GM12878 (cell line): ENCODE measurements around the gene OR2G2. TPM values are rescaled to one million over a fixed set of nuclear protein-coding genes. Genes with fewer than 3 reads are reported as not detected.

ENCODE experiments used
- ATAC-seq: fragments of 200-7000 bp; cut with Tn5 transposase; 3 replicates; pipeline ENCODE4 v1.9.1; 2020; ENCODE audit warnings: mild to moderate bottlenecking, moderate library complexity
- Bru-seq: library from RNA; stranded (reverse); fragments of 400-500 nt; gene quantifications from one replicate; lab custom pipeline; 2021; lab: Mats Ljungman, UMichigan
- BruChase-seq, 2 experiments: library from RNA; stranded (reverse); fragments of 400-500 nt; gene quantifications; one replicate each; lab custom pipeline; 2021; lab: Mats Ljungman, UMichigan
- BruUV-seq: library from RNA; stranded (reverse); fragments of 400-500 nt; replicated peaks from 2 replicates; lab custom pipeline; 2021; lab: Mats Ljungman, UMichigan
- CTCF ChIA-PET: fragments of 300-600 bp; sonication (Branson Sonifier 250); formaldehyde crosslinking; extraction: SDS; loops from one replicate; lab custom pipeline; 2021; ENCODE audit warnings: inconsistent platforms; lab: Yijun Ruan, JAX
- POLR2A ChIA-PET: fragments of 350-600 bp; formaldehyde crosslinking; extraction: SDS; loops from one replicate; lab custom pipeline; 2021; ENCODE audit warnings: inconsistent platforms; lab: Charles Lee
- RAD21 ChIA-PET: fragments of 300-600 bp; sonication (Branson Sonifier 250); formaldehyde crosslinking; loops from one replicate; lab custom pipeline; 2023; ENCODE audit warnings: antibody characterized with exemption; ENCODE audit not compliant: unreplicated experiment; lab: Charles Lee
- SMC1A ChIA-PET: fragments of 300-600 bp; sonication (Branson Sonifier 250); formaldehyde crosslinking; loops from one replicate; lab custom pipeline; 2023; ENCODE audit not compliant: unreplicated experiment, uncharacterized antibody; lab: Charles Lee
- DNase-seq: peaks from one replicate; pipeline ENCODE4 v3.0.0-alpha.2; 2011; ENCODE audit warnings: low read depth, low spot score
- FAIRE-seq: peaks from 3 replicates; lab custom pipeline; 2011; peaks lifted over from hg19 to GRCh38; lab: Jason Lieb, UNC
- H2AFZ ChIP-seq: 2 replicates; pipeline ENCODE4 v1.6.0; 2011; ENCODE audit warnings: low read depth, low read length, control low read depth; ENCODE audit not compliant: control insufficient read depth
- H3K27ac ChIP-seq: 2 replicates; pipeline ENCODE4 v1.5.1; 2011; ENCODE audit warnings: control low read depth; ENCODE audit not compliant: control insufficient read depth, insufficient read depth
- H3K27me3 ChIP-seq, 2 experiments: replicated peaks in 1 of 2; 2 replicates each; pipeline versions ENCODE4 v1.6.0 to v1.6.1; 2011; ENCODE audit warnings: low read length in 1 of 2; ENCODE audit not compliant: control insufficient read depth in 2 of 2, insufficient read depth in 2 of 2
- H3K36me3 ChIP-seq, 2 experiments: 2 replicates each; pipeline ENCODE4 v1.5.1; 2011; ENCODE audit warnings: low read length in 1 of 2; ENCODE audit not compliant: control insufficient read depth in 2 of 2, insufficient read depth in 2 of 2
- H3K4me1 ChIP-seq: 2 replicates; pipeline ENCODE4 v1.6.1; 2011; ENCODE audit warnings: mild to moderate bottlenecking, low read length, moderate library complexity, mixed read lengths; ENCODE audit not compliant: control insufficient read depth, insufficient read depth
- H3K4me2 ChIP-seq: 2 replicates; pipeline ENCODE4 v1.6.0; 2011; ENCODE audit warnings: control low read depth; ENCODE audit not compliant: control insufficient read depth, insufficient read depth
- H3K4me3 ChIP-seq: fragments of 200-600 bp; sonication (generic); 2 replicates; pipeline ENCODE4 v1.5.1; 2016
- H3K79me2 ChIP-seq: 2 replicates; pipeline ENCODE4 v1.6.0; 2011; ENCODE audit warnings: low read length; ENCODE audit not compliant: control insufficient read depth, insufficient read depth
- H3K9ac ChIP-seq: 2 replicates; pipeline ENCODE4 v1.8.0; 2011; ENCODE audit warnings: low read length, control low read depth, mixed read lengths; ENCODE audit not compliant: control insufficient read depth, insufficient read depth
- H3K9me3 ChIP-seq: replicated peaks from 3 replicates; pipeline ENCODE4 v1.5.1; 2011; ENCODE audit warnings: mild to moderate bottlenecking, low read length; ENCODE audit not compliant: control insufficient read depth, insufficient read depth
- H4K20me1 ChIP-seq: 2 replicates; pipeline ENCODE4 v1.6.0; 2011; ENCODE audit not compliant: control insufficient read depth, insufficient read depth
- EGR1 ChIP-seq, 2 experiments: IDR thresholded peaks; 1 replicate in 1 of 2; 2 replicates in 1 of 2; pipeline ENCODE4 v1.6.1; 2011 to 2012; ENCODE audit warnings: low read depth in 2 of 2, low read length in 2 of 2, borderline replicate concordance in 1 of 2, mild to moderate bottlenecking in 1 of 2, moderate library complexity in 1 of 2
- IRF4 ChIP-seq: IDR thresholded peaks from 2 replicates; pipeline ENCODE4 v1.6.1; 2011; ENCODE audit warnings: low read depth, low read length
- MTA3 ChIP-seq: IDR thresholded peaks from 2 replicates; pipeline ENCODE4 v1.6.1; 2012; ENCODE audit warnings: low read length, inconsistent platforms, borderline replicate concordance
- MXI1 ChIP-seq: fragments of 150-350 bp; IDR thresholded peaks from 2 replicates; pipeline ENCODE4 v1.6.1; 2011; ENCODE audit warnings: low read depth, mild to moderate bottlenecking, inconsistent platforms, low read length, improper control_type of control experiment
- NFXL1 ChIP-seq: fragments of 450-650 bp; IDR thresholded peaks from 2 replicates; pipeline ENCODE4 v1.6.1; 2017; ENCODE audit warnings: antibody characterized with exemption, mild to moderate bottlenecking, borderline replicate concordance
- POLR2AphosphoS5 ChIP-seq: IDR thresholded peaks from 2 replicates; pipeline ENCODE4 v1.6.1; 2011; ENCODE audit warnings: mild to moderate bottlenecking, low read length, inconsistent platforms
- RB1 ChIP-seq: fragments of 450-650 bp; formaldehyde crosslinking; IDR thresholded peaks from 2 replicates; pipeline ENCODE4 v1.6.1; 2017; ENCODE audit warnings: mild to moderate bottlenecking, borderline replicate concordance
- SPI1 ChIP-seq: IDR thresholded peaks from 2 replicates; pipeline ENCODE4 v1.6.1; 2011; ENCODE audit warnings: low read depth, mild to moderate bottlenecking, low read length, moderate library complexity, borderline replicate concordance; ENCODE audit not compliant: insufficient read depth
- WRNIP1 ChIP-seq: IDR thresholded peaks from 2 replicates; pipeline ENCODE4 v1.6.1; 2011; ENCODE audit warnings: low read depth, low read length, improper control_type of control experiment, borderline replicate concordance
- ZNF217 ChIP-seq: fragments of 450-650 bp; IDR thresholded peaks from 2 replicates; pipeline ENCODE4 v1.6.1; 2017; ENCODE audit warnings: antibody characterized with exemption, mild to moderate bottlenecking
- WGBS: methylation state at CpG from one replicate; pipeline ENCODE4 v1.1.6; 2016; ENCODE audit warnings: low lambda C conversion rate; ENCODE audit not compliant: insufficient replicate concordance, insufficient coverage; ENCODE audit errors: missing lambda C conversion rate; 5-methylcytosine and 5-hydroxymethylcytosine counted together
- in situ Hi-C: fragments of 300-500 bp; cut with MboI; formaldehyde crosslinking; loops from 9 replicates; pipeline ENCODE4 v1.14.3; 2018; ENCODE audit warnings: mixed read lengths
- intact Hi-C: fragments of 100-400 bp; cut with micrococcal nuclease; formaldehyde crosslinking; loops from one replicate; pipeline ENCODE4 v1.14.2; 2022; ENCODE audit not compliant: unreplicated experiment
- long read RNA-seq, 2 experiments: library from polyadenylated mRNA; unstranded; transcript quantifications; one replicate each; pipeline ENCODE4 v2.0.0, GENCODE V29; 2019 to 2020
- polyA minus RNA-seq, 3 experiments: library from RNA; depleted of rRNA, polyadenylated mRNA; stranded (reverse); fragments of >200 nt; gene quantifications; 2 replicates each; pipeline ENCODE4 v1.2.3, GENCODE V29; 2011
- polyA plus RNA-seq, 11 experiments: library from polyadenylated mRNA; depleted of rRNA in 4 of 11; unstranded in 6 of 11; stranded (reverse) in 5 of 11; fragments of >200 nt; fragmentation: Nextera tagmentation in 4 of 11; fragmentation: Illumina TruSeq in 1 of 11; extraction: Ambion mirVana in 4 of 11; extraction: Trizol in 1 of 11; gene quantifications; 1 replicate in 1 of 11; 2 replicates in 10 of 11; pipeline versions ENCODE4 v1.2.1 to v1.2.3, GENCODE V29; 2011 to 2016; ENCODE audit warnings: inconsistent platforms in 2 of 11, missing spikeins in 2 of 11, low read depth in 1 of 11
- total RNA-seq, 4 experiments: library from RNA; depleted of rRNA in 3 of 4; stranded (reverse); fragments of >200 nt in 3 of 4; fragmentation: Illumina TruSeq in 1 of 4; extraction: Trizol in 1 of 4; gene quantifications; 2 replicates each; pipeline versions ENCODE4 v1.2.1 to v1.2.3, GENCODE V29; 2013 to 2021
- TF ChIP-seq, protein P1 (sequence below): IDR thresholded peaks from 2 replicates; pipeline ENCODE4 v1.6.1; 2012; ENCODE audit warnings: low read depth, low read length, improper control_type of control experiment
- TF ChIP-seq, protein P2 (sequence below): IDR thresholded peaks from 2 replicates; pipeline ENCODE4 v1.6.1; 2011; ENCODE audit warnings: low read depth, mild to moderate bottlenecking, low read length, moderate library complexity, borderline replicate concordance; ENCODE audit errors: extremely low read depth
- TF ChIP-seq, protein P3 (sequence below): fragments of 450-650 bp; IDR thresholded peaks from 2 replicates; pipeline ENCODE4 v1.6.1; 2017; ENCODE audit warnings: mild to moderate bottlenecking, moderate library complexity
- TF ChIP-seq, protein P4 (sequence below): IDR thresholded peaks from 2 replicates; pipeline ENCODE4 v1.6.1; 2011; ENCODE audit warnings: low read depth, low read length, improper control_type of control experiment, borderline replicate concordance

Gene OR2G2, protein sequence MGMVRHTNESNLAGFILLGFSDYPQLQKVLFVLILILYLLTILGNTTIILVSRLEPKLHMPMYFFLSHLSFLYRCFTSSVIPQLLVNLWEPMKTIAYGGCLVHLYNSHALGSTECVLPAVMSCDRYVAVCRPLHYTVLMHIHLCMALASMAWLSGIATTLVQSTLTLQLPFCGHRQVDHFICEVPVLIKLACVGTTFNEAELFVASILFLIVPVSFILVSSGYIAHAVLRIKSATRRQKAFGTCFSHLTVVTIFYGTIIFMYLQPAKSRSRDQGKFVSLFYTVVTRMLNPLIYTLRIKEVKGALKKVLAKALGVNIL
- total RNA-seq (2013; cell fraction: nucleolus; rRNA removed) = not detected in 2 replicates
- total RNA-seq (2014; rRNA removed) (not detected in 2 replicates), total RNA-seq (2014; rRNA removed; fragmentation: Illumina TruSeq; extraction: Trizol) (not detected in 2 replicates), total RNA-seq (2021) (not detected in 2 replicates), polyA plus RNA-seq (2011; rRNA removed) (not detected in 2 replicates), polyA plus RNA-seq (2014; fragmentation: Illumina TruSeq; extraction: Trizol) (not detected in 2 replicates), polyA plus RNA-seq (2014; fragmentation: Nextera tagmentation; extraction: Ambion mirVana) (not detected), polyA plus RNA-seq (2014; rRNA removed) (not detected in 2 replicates), polyA plus RNA-seq (2016; fragmentation: Nextera tagmentation; extraction: Ambion mirVana) (not detected), polyA minus RNA-seq (2011; rRNA and poly(A)+ RNA removed) (not detected in 2 replicates), Bru-seq, nascent RNA (not detected), BruChase-seq, experiment 1, labeled RNA remaining after a 6-hour chase (not detected), BruChase-seq, experiment 2, labeled RNA remaining after a 2-hour chase (not detected)
- not detected for polyA plus RNA-seq (2011; ENCODE audit: low read depth)
- polyA plus RNA-seq (2011; cell fraction: cytosol; rRNA removed) = not detected in 2 replicates
- not detected in 2 replicates for polyA plus RNA-seq (2011; cell fraction: nucleus; rRNA removed)
- polyA plus RNA-seq (2012) = not detected in 2 replicates
- polyA minus RNA-seq (2011; cell fraction: cytosol; rRNA and poly(A)+ RNA removed) = not detected in 2 replicates
- polyA minus RNA-seq (2011; cell fraction: nucleus; rRNA and poly(A)+ RNA removed) = not detected in 2 replicates
- long read RNA-seq, experiment 1 = 0 reads
- long read RNA-seq, experiment 2 = 0 reads

DNA sequence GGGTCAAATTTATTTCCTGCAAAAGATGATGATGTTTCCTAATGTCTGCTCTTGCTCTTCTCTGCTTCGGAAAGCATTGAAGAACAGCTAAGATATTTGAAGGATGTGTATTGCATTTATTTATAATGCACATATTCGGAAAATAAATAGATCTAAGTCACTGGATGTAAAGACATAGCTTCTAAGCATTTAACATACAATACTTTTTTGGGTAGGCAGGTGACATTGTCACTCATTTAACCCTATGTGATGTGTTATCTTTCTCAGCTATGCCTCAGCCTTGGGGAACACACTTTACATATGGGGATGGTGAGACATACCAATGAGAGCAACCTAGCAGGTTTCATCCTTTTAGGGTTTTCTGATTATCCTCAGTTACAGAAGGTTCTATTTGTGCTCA is at the start of gene OR2G2:
TSS of gene OR2G2 (plus strand) at position 301 of the 400 bp plus-strand sequence. CDS start at position 301, 0 bp downstream.
- in situ Hi-C loops = no loop called here
- no peak within 1 kb of the TSS for H3K4me2 ChIP-seq
- SMC1A ChIA-PET = interaction anchor here (1.1 kb wide), 1 partner anchor 9 kb away, joined by 3 read pairs; no protein-coding TSS in a partner anchor
- BruUV-seq = no TSS peak
- no peak within 1 kb of the TSS for H2AFZ ChIP-seq
- H4K20me1 ChIP-seq = no peaks in the 10 kb centered on the region
- H3K9ac ChIP-seq = no peak within 1 kb of the TSS
- 55% methylated on average over 2 of the region's 2 CpGs for WGBS
- no peaks in the 10 kb centered on the region for H3K9me3 ChIP-seq
- intact Hi-C loops = no loop called here
- no peaks in the 10 kb centered on the region for H3K27me3 ChIP-seq
- H3K27ac ChIP-seq = no peak within 1 kb of the TSS
- POLR2A ChIA-PET = no interaction called here
- CTCF ChIA-PET = no interaction called here
- no peak for ATAC-seq
- no peaks in the 10 kb centered on the region for H3K36me3 ChIP-seq
- no peaks in the 10 kb centered on the region for H3K79me2 ChIP-seq
- RAD21 ChIA-PET = no interaction called here
- H3K4me1 ChIP-seq = no peaks in the 10 kb centered on the region
- no peak within 1 kb of the TSS for H3K4me3 ChIP-seq
- DNase-seq = no peak
- FAIRE-seq = no peak
- TF ChIP-seq, protein P1, sequence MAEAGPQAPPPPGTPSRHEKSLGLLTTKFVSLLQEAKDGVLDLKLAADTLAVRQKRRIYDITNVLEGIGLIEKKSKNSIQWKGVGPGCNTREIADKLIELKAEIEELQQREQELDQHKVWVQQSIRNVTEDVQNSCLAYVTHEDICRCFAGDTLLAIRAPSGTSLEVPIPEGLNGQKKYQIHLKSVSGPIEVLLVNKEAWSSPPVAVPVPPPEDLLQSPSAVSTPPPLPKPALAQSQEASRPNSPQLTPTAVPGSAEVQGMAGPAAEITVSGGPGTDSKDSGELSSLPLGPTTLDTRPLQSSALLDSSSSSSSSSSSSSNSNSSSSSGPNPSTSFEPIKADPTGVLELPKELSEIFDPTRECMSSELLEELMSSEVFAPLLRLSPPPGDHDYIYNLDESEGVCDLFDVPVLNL = no peak
- TF ChIP-seq, protein P2, sequence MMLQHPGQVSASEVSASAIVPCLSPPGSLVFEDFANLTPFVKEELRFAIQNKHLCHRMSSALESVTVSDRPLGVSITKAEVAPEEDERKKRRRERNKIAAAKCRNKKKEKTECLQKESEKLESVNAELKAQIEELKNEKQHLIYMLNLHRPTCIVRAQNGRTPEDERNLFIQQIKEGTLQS = no peak
- TF ChIP-seq SPI1 (no peak), NFXL1 (no peak), ZNF217 (no peak), EGR1 (IDR thresholded peaks at IDR 0.05; ENCODE audit: borderline replicate concordance in 1 of 2, low read depth in 2 of 2, low read length in 2 of 2) (no peak), RB1 (no peak), WRNIP1 (no peak), POLR2AphosphoS5 (no peak), IRF4 (no peak), MXI1 (no peak), MTA3 (no peak)
- TF ChIP-seq, protein P3, sequence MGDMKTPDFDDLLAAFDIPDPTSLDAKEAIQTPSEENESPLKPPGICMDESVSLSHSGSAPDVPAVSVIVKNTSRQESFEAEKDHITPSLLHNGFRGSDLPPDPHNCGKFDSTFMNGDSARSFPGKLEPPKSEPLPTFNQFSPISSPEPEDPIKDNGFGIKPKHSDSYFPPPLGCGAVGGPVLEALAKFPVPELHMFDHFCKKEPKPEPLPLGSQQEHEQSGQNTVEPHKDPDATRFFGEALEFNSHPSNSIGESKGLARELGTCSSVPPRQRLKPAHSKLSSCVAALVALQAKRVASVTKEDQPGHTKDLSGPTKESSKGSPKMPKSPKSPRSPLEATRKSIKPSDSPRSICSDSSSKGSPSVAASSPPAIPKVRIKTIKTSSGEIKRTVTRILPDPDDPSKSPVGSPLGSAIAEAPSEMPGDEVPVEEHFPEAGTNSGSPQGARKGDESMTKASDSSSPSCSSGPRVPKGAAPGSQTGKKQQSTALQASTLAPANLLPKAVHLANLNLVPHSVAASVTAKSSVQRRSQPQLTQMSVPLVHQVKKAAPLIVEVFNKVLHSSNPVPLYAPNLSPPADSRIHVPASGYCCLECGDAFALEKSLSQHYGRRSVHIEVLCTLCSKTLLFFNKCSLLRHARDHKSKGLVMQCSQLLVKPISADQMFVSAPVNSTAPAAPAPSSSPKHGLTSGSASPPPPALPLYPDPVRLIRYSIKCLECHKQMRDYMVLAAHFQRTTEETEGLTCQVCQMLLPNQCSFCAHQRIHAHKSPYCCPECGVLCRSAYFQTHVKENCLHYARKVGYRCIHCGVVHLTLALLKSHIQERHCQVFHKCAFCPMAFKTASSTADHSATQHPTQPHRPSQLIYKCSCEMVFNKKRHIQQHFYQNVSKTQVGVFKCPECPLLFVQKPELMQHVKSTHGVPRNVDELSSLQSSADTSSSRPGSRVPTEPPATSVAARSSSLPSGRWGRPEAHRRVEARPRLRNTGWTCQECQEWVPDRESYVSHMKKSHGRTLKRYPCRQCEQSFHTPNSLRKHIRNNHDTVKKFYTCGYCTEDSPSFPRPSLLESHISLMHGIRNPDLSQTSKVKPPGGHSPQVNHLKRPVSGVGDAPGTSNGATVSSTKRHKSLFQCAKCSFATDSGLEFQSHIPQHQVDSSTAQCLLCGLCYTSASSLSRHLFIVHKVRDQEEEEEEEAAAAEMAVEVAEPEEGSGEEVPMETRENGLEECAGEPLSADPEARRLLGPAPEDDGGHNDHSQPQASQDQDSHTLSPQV = no peak
- TF ChIP-seq, protein P4, sequence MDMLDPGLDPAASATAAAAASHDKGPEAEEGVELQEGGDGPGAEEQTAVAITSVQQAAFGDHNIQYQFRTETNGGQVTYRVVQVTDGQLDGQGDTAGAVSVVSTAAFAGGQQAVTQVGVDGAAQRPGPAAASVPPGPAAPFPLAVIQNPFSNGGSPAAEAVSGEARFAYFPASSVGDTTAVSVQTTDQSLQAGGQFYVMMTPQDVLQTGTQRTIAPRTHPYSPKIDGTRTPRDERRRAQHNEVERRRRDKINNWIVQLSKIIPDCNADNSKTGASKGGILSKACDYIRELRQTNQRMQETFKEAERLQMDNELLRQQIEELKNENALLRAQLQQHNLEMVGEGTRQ = no peak
